Suppressor macrophage (primary cell): ENCODE results near the gene SRPK1.
A peak's percentile ranks its signal among the peaks of the same experiment; 100 is the strongest.
"Not testable (repeated sequence)": the region's sequence is repeated elsewhere in the genome, so short reads cannot be mapped to it uniquely, and the experiment has no call there.

Source experiments
- DNase-seq, 4 experiments: peaks; one replicate each; pipeline ENCODE4 v3.0.0-alpha.2; 2020 to 2022

The SRPK1 gene

DNA sequence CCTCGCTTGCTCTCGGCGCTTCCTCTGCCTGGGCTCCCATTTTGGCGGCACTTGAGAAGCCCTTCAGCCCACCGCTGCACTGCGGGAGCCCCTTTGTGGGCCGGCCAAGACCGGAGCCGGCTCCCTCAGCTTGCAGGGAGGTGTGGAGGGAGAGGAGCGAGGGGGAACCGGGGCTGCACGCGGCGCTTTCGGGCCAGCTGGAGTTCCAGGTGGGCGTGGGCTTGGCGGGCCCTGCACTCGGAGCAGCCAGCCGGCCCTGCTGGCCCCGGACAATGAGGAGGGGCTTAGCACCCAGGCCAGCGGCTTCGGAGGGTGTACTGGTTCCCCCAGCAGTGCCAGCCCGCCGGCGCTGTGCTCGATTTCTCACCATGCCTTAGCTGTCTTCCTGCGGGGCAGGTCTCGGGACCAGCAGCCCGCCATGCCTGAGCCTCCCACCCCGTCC, 10.2 kb upstream of the SRPK1 start:
- DNase-seq, result no peak

DNA sequence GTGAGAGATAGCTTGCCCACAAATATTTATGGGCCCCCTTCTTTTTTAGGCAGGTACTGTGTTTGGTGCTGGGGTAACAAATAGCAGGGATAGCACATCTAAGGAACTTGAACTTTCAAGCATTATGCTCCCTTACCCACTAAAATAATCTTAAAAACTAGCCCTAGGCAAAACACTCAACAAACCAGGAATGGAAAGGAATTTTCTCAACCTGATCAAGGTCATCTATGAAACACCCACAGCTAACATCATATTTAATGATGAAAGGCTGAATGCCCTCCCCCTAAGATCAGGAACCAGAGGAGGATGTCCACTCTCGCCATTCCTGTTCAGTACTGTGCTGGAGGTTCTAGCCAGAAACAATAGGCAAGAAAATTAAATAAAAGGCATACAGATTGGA, 8.7 kb upstream of the SRPK1 start:
- DNase-seq, result no peak

DNA sequence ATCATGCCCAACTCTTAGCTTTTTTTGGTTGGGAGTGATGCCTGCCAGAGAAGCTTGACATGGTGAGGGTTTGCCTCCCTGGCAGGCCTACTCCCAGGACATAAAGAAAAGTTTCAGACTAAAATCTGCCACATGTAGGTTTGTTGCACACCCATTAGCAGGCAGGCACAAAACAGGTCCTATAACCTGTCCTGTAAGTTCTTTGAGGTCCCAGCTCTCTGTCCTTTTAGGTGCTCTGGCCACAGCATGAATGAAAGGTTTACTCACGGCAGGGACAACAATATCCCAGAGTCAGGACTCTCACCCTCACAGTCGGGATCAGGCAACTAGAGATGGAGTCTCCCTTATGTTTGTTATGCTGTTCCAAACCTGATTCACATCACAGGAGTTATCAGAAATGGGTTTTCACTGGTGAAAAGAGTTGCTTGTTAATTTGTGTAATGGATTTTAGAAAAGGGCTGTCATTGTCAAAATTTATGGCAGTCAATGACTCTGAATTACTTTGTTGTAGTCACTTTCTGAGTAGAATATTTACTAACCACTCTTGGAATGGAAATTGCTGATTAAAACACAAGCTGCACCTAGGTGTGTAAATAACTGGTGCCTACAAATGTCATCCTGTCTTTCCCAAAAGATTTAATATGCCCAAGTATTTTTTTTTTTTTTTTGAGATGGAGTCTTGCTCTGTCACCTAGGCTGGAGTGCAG, 5.8 kb upstream of the SRPK1 start:
- DNase-seq, result no peak

DNA sequence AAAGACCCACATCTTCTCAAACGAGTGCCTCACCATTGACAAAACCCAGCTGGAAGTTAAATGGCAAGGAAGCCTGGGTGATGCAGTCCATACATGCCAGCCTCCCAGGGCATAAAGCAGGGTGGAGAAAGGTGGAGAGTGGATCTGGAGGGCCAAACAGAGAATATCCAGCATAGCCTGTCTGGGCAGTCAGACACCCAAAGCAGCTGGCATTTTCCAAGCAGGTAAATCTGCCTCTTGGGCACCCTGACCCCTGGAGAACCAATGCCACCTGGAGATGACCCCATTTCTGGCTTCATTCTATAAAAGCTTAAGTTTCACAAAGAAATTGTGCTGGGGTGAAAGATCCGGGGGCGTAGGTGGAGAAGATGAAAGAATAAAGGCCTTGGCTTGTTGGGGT, 5.1 kb upstream of the SRPK1 start:
- no peak for DNase-seq

DNA sequence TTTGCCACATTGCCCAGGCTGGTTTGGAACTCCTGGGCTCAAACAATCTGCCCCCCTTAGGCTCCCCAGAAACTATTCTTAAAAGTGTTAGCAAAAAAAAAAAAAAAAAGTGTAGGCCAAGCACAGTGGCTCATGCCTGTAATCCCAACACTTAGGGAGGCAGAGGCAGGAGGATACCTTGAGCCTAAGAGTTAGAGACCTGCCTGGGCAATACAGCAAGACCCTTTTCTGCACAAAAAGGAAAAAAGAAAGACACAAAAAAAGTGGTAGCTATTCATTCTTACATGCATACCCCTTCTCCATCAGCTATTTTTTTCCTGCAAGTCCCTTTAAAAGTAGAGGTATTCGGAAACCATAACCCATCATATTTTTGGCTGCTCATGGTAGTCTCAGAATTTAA, 3.2 kb upstream of the SRPK1 start:
- no peak for DNase-seq

DNA sequence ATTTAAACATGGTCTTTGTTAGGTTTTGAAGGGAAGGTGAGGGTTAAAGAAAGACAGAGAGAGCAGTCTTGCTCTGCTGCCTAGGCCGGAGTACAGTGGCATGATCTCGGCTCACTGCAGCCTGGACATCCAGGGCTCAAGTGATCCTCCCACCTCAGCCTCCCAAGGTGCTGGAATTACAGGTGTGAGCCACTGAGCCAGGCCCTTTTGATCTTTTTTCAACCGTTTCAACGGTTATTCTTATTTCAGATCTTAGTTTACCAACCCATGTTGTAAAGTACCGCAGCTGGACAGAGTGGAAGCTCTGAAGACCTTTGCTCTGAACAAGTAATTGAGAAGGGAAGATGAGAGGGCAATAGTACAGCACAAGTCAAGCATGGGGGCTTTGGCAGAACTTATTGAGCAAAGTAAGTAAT, 1.2 kb upstream of the SRPK1 start:
- no peak for DNase-seq

DNA sequence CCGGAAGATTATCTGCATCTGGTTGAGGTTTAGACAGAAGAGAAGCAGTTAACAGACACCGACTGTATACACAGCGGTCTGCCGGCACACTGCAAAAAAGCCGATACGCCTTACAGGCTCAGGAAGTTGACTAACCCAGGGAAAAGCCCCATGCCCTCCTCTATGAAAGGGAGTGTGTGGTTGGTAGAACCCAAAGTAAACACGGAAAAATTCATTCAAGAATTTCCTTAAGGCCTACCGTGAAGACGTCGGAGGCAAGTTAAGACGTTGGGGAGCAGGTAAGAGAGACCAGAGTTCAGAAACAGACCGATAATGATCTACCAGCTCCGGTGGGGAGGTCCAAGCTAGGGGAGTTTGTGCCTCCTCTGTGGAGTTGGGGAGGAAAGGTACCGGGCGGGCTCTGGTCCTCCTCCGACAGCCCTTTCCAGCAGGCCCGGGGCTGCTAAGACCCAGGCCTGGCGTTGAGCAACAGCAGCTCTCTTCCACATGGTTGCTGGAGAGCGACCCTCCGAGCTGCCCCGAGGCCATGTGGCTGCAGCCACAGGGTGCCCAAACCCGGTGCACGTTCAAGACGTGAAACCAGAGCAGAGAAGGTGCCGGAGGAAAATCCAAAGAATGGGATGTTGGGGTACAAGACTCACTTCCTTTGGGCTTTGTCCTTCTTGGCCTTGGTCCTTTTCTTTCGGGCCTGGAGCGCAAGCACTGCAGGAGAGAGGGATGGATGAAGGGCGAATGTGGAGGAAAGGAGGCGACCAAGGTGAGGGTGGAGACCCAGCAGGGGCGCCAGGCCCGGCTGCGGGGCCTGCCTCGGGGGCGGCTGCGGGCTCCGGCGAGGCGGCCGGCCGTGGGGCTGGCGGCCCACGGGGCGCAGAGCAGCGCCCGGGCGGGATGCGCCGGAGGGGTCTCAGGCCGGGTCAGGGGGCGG, 809 bp downstream of the SRPK1 start:
- DNase-seq, result peak; percentile 43 to 69 (median 59)

DNA sequence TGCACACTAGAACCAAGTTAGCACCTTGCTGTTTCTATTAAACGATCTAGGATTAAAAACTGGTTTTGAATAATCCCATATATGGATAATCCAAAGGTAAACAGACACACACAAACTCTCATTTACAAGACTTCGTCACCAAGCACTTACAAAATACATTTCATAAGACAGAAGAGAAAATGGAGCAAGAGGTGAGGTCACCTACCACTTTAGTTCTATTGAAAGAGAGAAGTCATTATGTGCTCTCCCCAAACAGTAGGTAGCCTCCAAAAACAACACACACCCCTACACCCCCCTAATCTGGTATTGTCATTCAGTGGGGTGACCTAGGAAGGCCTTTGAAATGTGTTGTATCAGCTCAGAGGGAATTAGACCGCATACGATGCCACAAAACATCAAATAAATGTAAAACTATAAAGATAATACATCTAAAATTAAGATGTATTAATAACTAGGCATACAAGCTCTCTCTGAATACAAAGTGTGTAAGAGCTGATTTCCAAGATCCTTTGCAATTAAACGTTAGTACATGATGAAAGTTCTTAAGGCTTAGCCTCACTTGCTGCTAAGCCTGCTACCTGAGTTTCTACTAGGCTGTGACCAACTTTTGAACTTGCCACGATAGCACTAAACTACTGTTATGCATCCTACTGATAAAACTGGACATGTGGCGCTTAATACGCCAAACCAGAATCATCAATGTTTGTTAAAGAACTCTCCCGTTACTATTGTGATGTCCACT, 1.6 kb downstream of the SRPK1 start:
- peak; percentile 23 to 76 (median 51) for DNase-seq

DNA sequence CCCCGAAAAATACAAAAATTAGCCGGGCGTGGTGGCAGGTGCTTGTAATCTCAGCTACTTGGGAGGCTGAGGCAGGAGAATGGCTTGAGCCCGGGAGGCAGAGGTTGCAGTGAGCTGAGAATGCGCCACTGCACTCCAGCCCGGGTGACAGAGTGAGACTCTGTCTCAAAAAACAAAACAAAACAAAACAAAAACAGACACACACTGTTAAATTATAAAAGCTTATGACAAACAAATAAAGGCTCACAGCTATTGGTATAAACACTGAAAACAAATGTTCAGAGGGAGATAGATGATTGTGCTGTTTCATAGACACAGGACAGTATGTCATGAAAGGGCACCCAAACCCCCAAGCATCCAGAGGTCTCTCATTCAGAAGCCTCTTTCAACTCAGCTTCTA, 4.0 kb downstream of the SRPK1 start:
- not testable (repeated sequence) for DNase-seq

DNA sequence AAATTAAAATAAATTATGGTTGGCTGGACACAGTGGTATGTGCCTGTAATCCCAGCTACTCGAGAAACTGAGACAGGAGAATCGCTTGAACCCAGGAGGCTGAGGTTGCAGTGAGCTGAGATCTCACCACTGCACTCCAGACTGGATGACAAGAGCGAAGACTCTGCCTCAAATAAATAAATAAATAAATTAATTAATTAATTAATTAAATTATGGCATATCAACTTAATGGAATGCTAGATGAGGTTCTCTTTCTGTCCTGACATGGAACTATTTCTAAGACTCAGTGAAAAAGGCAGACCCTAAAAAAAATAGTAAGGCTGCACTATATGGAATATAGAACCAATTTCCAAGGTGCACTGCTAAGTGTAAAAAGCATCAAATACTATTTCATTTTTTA, 4.8 kb downstream of the SRPK1 start:
- no peak for DNase-seq

DNA sequence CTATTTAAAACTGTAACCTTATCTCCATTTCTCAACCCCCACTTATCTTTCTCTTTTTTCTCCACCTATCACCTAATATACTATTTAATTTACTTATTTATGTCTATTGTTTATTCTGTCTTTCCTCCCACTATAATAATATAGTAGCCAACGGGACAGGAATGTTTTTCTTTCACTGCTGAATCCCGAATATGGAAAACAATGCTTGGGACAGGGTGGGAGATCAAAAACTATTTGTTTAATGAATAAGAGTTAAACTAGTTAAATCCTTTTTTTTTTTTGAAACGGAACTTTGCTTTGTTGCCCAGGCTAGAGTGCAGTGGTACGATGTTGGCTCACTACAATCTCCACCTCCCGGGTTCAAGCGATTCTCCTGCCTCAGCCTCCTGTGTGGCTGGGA, 6.4 kb downstream of the SRPK1 start:
- no peak for DNase-seq

DNA sequence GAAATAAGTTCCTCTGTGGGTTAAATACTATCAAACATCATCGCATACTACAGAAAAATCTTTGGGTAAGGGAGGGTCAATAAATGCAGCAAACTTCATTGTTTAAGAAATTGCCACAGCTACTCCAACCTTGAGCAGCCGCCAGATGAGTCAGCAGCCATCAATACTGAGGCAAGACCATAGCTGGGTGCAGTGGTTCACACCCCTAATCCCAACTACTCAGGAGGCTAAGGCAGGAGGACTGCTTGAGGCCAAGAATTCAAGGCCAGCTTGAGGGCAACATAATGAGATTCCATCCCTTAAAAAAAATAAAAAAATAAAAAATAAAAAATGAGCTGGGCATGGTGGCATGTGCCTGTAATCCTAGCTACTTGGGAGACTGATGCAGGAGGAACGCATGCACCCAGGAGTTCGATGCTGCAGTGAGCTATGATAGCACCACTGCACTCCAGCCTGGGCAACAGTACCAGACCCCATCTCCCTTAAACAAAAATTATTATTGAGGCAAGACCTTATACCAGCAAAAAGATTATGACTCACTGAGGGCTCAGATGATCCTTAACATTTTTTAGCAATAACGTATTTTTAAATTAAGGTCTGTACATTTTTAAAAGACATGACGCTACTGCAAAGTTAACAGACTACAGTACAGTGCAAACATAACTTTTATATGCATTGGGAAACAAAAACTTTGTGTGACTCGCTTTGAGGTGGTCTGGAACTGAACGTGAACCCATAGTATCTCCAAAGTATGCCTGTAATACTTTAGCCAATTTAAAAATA, 8.8 kb downstream of the SRPK1 start:
- no peak for DNase-seq

DNA sequence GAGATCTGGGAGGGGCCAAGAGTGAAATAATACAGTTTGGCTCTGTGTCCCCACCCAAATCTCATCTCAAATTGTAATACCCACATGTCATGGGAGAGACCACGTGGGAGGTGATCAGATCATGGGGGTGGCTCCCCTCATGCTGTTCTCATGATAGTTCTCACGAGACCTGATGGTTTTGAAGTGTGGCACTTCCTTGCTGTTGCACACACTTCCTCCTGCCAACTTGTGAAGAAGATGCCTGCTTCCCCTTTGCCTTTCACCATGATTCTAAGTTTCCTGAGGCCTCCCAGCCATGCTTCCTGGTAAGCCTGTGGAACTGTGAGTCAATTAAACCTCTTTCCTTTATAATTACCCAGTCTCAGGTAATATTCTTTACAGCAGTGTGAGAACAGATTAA, 11.3 kb downstream of the SRPK1 start:
- peak; percentile 3 to 51 (median 43) for DNase-seq

DNA sequence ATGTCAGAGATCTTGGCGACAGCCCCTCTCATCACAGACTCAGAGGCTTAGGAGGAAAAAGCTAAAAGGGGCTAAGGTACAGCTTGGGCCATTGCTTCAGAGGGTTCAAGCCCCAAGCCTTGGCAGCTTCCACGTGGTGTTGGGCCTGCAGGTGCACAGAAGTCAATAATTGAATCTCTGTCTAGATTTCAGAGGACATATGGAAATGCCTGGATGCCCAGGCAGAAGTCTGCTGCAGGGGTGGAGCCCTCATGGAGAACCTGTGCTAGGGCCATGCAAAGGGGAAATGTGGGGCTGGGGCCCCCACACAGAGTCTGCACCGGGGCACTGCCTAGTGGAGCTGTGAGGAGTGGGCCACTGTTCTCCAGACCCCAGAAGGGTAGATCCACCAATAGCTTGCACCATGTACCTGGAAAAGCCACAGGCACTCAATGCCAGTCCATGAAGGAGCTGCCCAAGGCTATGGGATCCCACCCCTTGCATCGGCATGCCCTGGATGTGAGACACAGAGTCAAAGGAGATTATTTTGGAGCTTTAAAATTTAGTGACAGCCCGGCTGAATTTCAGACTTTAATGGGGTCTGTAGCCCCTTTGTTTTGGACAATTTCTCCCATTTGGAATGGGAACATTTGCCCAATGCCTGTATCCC, 12.0 kb downstream of the SRPK1 start:
- not testable (repeated sequence) for DNase-seq

DNA sequence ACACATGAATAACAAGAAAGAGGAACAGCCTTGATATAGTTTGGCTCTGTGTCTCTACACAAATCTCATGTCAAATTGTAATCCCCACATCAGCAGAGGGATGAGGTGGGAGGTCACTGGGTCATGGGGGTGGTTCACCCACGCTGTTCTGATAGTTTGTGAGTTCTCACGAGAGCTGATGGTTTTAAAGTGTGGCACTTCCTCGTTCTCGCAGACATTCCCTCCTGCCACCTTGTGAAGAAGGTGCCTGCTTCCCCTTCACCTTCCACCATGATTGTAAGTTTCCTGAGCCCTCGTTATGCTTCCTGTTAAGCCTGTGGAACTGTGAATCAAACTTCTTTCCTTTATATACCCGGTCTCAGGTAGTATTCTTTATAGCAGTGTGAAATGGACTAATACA, 13.1 kb downstream of the SRPK1 start:
- DNase-seq, result peak in 2 of 4 experiments; percentile 3 to 8

DNA sequence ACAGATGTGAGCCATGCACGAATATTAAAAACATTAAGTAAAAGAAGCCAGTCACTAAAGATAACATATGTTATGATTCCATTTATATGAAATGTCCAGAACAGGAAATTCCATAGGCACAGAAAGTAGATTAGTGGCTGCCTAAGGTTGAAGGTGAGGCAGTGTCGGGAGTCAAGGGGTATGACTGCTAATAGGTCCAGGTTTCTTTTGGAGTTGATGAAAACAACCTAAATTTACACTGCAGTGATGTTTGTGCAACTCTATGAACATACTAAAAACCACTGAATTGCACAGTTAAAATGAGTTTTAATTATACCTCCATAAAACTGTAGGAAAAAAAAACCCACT, 14.4 kb downstream of the SRPK1 start:
- DNase-seq, result no peak

DNA sequence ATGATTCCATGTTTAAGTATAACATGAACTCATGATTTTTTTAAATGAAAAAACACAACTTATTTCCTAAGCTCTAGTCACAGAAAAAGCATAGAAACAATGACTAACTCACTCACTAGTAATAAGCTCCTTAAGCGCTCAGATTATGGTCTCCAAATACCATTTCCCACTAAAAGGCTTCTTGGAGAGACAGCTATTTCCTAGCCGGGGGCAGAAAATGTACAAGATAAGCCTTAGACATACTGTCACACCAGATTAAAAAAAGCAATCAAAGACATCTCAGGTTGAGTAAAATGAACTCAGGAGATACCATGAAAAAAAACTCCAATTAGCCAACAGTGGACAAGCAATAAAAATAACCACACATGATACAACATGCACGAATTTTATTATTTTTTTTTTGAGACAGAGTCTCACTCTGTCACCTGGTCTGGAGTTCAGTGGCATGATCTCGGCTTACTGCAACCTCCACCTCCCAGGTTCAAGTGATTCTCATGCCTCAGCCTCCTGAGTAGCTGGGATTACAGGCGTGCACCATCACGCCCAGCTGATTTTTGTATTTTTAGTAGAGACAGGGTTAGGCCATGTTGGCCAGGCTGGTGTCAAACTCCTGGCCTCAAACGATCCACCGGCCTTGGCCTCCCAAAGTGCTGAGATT, 14.9 kb downstream of the SRPK1 start:
- no peak for DNase-seq

DNA sequence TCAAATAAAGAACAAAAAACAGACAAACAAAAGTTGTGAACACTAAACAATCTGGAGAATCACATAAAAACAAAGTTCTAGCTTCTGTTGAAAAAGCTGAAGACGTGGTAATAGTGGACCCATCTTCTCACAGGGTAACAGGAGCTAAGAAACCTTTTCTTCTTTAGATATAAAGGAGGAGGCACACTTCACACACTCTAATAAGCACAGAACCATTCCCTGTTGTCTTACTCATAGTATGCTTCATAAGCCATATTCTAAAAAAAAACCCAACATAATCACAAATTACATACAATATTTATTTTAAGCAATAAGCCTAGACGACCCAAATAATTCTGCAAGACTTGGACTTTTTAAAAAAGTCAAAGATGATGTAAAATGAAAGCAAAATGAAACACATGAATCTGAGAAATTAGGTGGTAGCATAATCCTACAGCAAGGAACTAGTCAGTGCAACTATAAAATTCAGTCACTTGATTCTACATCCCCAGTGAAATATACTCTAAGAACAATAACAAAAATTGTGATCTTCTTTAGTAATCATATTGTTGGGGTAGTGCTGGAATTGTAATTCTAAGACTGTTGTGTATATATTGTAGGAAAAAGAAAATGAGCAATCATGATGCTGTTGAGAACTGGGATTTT, 15.6 kb downstream of the SRPK1 start:
- no peak for DNase-seq

DNA sequence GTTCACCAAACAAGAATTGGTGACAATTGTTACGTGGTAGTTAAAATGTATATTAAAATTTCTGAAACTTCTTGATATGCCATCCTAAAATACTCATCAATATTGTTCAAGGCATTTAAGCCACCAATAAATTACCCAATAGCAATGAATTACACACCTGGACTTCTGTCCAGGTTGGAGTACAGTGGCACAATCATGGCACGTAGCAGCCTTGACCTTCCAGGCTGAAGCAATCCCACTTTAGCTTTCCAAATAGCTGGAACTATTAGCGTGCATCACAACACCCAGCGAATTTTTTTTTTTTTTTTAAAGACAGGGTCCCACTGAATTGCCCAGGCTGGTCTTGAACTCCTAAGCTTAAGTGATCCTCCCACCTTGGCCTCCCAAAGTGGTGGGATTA, 17.2 kb downstream of the SRPK1 start:
- no peak for DNase-seq

DNA sequence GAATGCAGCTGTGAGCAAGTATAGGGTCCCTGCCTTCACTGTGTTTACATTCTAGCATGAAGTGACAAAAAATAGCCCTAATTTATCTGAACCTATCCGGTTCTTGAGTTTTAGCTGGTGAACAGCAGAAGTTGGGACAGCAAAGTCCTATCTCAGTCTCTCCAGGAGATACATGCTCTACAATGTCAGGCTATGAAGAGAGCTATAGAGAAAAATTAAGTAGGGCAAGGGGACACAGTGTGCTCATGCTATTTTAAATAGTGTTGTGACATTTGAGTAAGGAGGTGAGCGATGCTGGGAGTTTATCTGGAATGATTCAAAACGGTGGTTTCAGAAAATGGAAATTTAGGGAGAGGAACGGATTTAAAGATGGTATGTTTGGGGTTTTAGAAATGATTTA, 20.4 kb downstream of the SRPK1 start:
- no peak for DNase-seq

DNA sequence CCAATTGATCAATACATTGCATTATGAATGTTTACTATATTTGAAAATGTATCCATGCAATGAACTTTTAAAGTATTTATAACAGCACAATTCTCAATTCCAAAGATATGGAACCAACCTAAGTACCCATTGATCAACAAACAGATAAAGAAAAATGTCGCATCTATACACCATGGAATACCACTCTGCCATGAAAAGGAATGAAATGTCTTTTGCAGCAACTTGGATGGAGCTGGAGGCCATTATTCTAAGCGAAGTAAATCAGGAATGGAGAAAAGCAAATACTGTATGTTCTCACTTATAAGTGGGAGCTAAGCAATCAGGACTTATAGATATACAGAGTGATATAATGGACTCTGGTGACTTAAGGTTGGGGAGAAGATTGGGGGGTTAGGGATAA, 22.9 kb downstream of the SRPK1 start:
- DNase-seq, result no peak
